Fibroblast of lung (primary cell): ENCODE data around the gene RELL1. TPM values are rescaled to one million over a fixed set of nuclear protein-coding genes. Genes with fewer than 3 reads are reported as not detected.
A peak's percentile ranks its signal among the peaks of the same experiment; 100 is the strongest.

Experiments used
- DNase-seq, 2 donors: peaks; one replicate each; pipeline versions ENCODE4 v3.0.0 to v3.0.0-alpha.2; 2010; ENCODE audit warnings: low read depth in 2 of 2
- H2AFZ ChIP-seq: 2 replicates; pipeline ENCODE4 v1.5.1; 2012; ENCODE audit warnings: low read length, control low read depth, inconsistent platforms
- H3K27ac ChIP-seq: 2 replicates; pipeline ENCODE4 v1.5.1; 2011; ENCODE audit warnings: low read length, control low read depth; ENCODE audit not compliant: insufficient read depth
- H3K27me3 ChIP-seq: 2 replicates; pipeline ENCODE4 v1.5.1; 2011; ENCODE audit warnings: mild to moderate bottlenecking, low read length; ENCODE audit not compliant: control insufficient read depth, insufficient read depth
- H3K36me3 ChIP-seq: 2 replicates; pipeline ENCODE4 v1.5.1; 2011; ENCODE audit warnings: low read length; ENCODE audit not compliant: control insufficient read depth, insufficient read depth
- H3K4me1 ChIP-seq: 2 replicates; pipeline ENCODE4 v1.5.1; 2011; ENCODE audit warnings: low read length; ENCODE audit not compliant: control insufficient read depth, insufficient read depth; ENCODE audit errors: extremely low read depth
- H3K4me2 ChIP-seq: 2 replicates; pipeline ENCODE4 v1.5.1; 2011; ENCODE audit warnings: low read length, control low read depth; ENCODE audit not compliant: insufficient read depth; ENCODE audit errors: extremely low read depth
- H3K4me3 ChIP-seq, 4 experiments: fragments of 200-600 bp in 1 of 4; sonication (generic) in 1 of 4; replicated peaks in 1 of 4; 2 replicates each; pipeline ENCODE4 v1.5.1; 2011 to 2016; ENCODE audit warnings: low read length in 4 of 4, low read depth in 3 of 4, mild to moderate bottlenecking in 3 of 4, control low read depth in 2 of 4, inconsistent platforms in 1 of 4, mixed read lengths in 1 of 4; ENCODE audit not compliant: insufficient read depth in 1 of 4; ENCODE audit errors: control extremely low read depth in 1 of 4
- H3K79me2 ChIP-seq: 2 replicates; pipeline ENCODE4 v1.5.1; 2012; ENCODE audit warnings: mild to moderate bottlenecking, low read length, inconsistent platforms; ENCODE audit not compliant: control insufficient read depth, insufficient read depth
- H3K9ac ChIP-seq: 2 replicates; pipeline ENCODE4 v1.5.1; 2011; ENCODE audit warnings: mild to moderate bottlenecking, low read length, control low read depth; ENCODE audit not compliant: insufficient read depth
- H3K9me3 ChIP-seq: 2 replicates; pipeline ENCODE4 v1.5.1; 2012; ENCODE audit warnings: low read depth, low read length; ENCODE audit not compliant: control insufficient read depth, insufficient read depth
- H4K20me1 ChIP-seq: 2 replicates; pipeline ENCODE4 v1.5.1; 2011; ENCODE audit warnings: low read length; ENCODE audit not compliant: control insufficient read depth, insufficient read depth; ENCODE audit errors: extremely low read depth
- EZH2 ChIP-seq: IDR thresholded peaks from 2 replicates; pipeline ENCODE4 v1.5.1; 2012; ENCODE audit warnings: low read length, control low read depth, mild to moderate bottlenecking; ENCODE audit errors: missing control alignments
- polyA plus RNA-seq, 2 donors: library from polyadenylated mRNA; depleted of rRNA in 1 of 2; stranded (reverse) in 1 of 2; unstranded in 1 of 2; fragments of >200 nt; gene quantifications; 2 replicates each; pipeline ENCODE4 v1.2.1, GENCODE V29; 2011 to 2012; ENCODE audit warnings: missing spikeins in 1 of 2
- total RNA-seq: library from RNA; depleted of rRNA; stranded (reverse); fragments of >200 nt; gene quantifications from 2 replicates; pipeline ENCODE4 v1.2.1, GENCODE V29; 2014
- TF ChIP-seq, protein P1 (sequence below), 2 donors: IDR thresholded peaks in 1 of 2; conservative IDR thresholded peaks in 1 of 2; 1 replicate in 1 of 2; 2 replicates in 1 of 2; pipeline ENCODE4 v1.5.1; 2011 to 2012; ENCODE audit warnings: low read length in 2 of 2, control low read depth in 1 of 2, inconsistent platforms in 1 of 2, low read depth in 1 of 2, mild to moderate bottlenecking in 1 of 2

Gene RELL1
- total and polyA plus RNA-seq, 2 donors (not counting 1 experiment from before 2014, with no cell fraction given): 16.1 to 71.0 TPM

- Histone ChIP-seq H3K27ac (no peak overlapping the region), H3K4me3 (no peak overlapping the region), H3K9ac (no peak overlapping the region), H3K4me1 (peaks cover 5% of the 10 kb centered on the region), H3K36me3 (no peaks in the 10 kb centered on the region), H3K9me3 (no peaks in the 10 kb centered on the region), H2AFZ (no peak overlapping the region), H3K27me3 (no peaks in the 10 kb centered on the region), H4K20me1 (no peaks in the 10 kb centered on the region), H3K4me2 (no peak overlapping the region), H3K79me2 (no peaks in the 10 kb centered on the region)
- no peak for DNase-seq
- TF ChIP-seq, protein P1, sequence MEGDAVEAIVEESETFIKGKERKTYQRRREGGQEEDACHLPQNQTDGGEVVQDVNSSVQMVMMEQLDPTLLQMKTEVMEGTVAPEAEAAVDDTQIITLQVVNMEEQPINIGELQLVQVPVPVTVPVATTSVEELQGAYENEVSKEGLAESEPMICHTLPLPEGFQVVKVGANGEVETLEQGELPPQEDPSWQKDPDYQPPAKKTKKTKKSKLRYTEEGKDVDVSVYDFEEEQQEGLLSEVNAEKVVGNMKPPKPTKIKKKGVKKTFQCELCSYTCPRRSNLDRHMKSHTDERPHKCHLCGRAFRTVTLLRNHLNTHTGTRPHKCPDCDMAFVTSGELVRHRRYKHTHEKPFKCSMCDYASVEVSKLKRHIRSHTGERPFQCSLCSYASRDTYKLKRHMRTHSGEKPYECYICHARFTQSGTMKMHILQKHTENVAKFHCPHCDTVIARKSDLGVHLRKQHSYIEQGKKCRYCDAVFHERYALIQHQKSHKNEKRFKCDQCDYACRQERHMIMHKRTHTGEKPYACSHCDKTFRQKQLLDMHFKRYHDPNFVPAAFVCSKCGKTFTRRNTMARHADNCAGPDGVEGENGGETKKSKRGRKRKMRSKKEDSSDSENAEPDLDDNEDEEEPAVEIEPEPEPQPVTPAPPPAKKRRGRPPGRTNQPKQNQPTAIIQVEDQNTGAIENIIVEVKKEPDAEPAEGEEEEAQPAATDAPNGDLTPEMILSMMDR (conservative IDR thresholded peaks at IDR 0.05 in 1 of 2, IDR thresholded peaks at IDR 0.05 in 1 of 2; ENCODE audit: low read depth in 1 of 2, low read length in 2 of 2): no peak
- TF ChIP-seq EZH2: no peak
Measured at GRCh38 chr4:37646247-37646646, 39.9 kb downstream of the RELL1 start.

DNA sequence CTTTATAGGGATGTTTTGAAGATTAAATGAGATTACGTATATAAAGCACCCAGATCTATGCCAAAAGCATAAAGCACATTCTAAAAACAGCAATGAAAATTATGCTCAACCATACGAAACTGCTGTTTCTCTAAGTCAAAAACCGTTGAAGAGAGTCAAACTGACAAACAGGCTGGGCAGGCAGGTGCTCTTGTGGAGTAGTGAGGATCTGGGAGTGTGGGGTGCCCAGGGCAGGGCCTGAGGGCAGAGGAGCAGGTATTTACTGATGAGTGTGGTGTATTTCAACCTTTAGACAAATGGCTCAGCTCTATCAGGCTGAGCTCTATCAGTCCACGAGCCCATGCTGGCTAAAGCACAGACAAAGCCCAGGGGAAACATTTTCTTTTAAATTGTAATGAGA, 40.4 kb downstream of the RELL1 start:
- TF ChIP-seq EZH2: no peak
- TF ChIP-seq, protein P1 (conservative IDR thresholded peaks at IDR 0.05 in 1 of 2, IDR thresholded peaks at IDR 0.05 in 1 of 2; ENCODE audit: low read depth in 1 of 2, low read length in 2 of 2): no peak
- no peaks in the 10 kb centered on the region for H3K27me3 ChIP-seq
- H2AFZ ChIP-seq: no peak overlapping the region
- H3K9ac ChIP-seq: no peak overlapping the region
- H3K4me1 ChIP-seq: peaks cover 5% of the 10 kb centered on the region
- H3K27ac ChIP-seq: no peak overlapping the region
- H3K79me2 ChIP-seq: no peaks in the 10 kb centered on the region
- DNase-seq: no peak
- H3K36me3 ChIP-seq: no peaks in the 10 kb centered on the region
- H4K20me1 ChIP-seq: no peaks in the 10 kb centered on the region
- no peak overlapping the region for H3K4me2 ChIP-seq
- no peaks in the 10 kb centered on the region for H3K9me3 ChIP-seq
- H3K4me3 ChIP-seq: no peak overlapping the region

DNA sequence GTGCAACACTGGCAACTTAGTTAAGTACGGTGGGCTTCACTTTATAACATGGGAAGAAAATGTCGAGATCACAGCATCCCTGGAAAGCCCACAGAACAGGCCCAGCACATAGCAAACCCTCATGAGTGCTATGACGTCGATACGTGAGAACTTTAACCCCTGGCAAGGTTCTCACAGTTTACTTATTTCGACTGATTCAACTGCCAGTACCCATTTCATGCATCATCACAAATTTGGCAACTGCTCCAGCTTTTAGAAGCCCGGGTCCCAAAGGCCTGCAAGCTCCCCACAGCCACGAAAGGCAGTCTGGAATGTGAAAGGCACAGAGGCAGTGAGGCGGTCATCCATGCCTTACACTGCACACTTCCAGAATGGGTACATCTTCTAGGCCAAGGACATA, 41.2 kb downstream of the RELL1 start:
- no peaks in the 10 kb centered on the region for H3K79me2 ChIP-seq
- H3K27me3 ChIP-seq: no peaks in the 10 kb centered on the region
- peak overlapping the region; percentile 15 for H3K27ac ChIP-seq
- no peaks in the 10 kb centered on the region for H4K20me1 ChIP-seq
- H3K9me3 ChIP-seq: no peaks in the 10 kb centered on the region
- peak; percentile 70 to 94 for DNase-seq
- H3K36me3 ChIP-seq: no peaks in the 10 kb centered on the region
- TF ChIP-seq EZH2: no peak
- TF ChIP-seq, protein P1 (conservative IDR thresholded peaks at IDR 0.05 in 1 of 2, IDR thresholded peaks at IDR 0.05 in 1 of 2; ENCODE audit: low read depth in 1 of 2, low read length in 2 of 2): no peak
- H3K9ac ChIP-seq: no peak overlapping the region
- H3K4me3 ChIP-seq: no peak overlapping the region
- no peak overlapping the region for H2AFZ ChIP-seq
- no peak overlapping the region for H3K4me2 ChIP-seq
- peaks cover 5% of the 10 kb centered on the region for H3K4me1 ChIP-seq
